Spleen (tissue), 11 donors: ENCODE data around the gene STN1. TPM values are rescaled to one million over a fixed set of nuclear protein-coding genes. Genes with fewer than 3 reads are reported as not detected.

ENCODE experiments used
- DNase-seq: peaks from one replicate; pipeline ENCODE4 v3.0.0-alpha.2; 2020
- H3K27ac ChIP-seq, 8 donors: fragments of 200-600 bp; sonication (generic) in 7 of 8; 1 replicate in 4 of 8; 2 replicates in 4 of 8; pipeline versions ENCODE4 v1.5.0 to v1.8.0; 2016 to 2021; ENCODE audit warnings: inconsistent platforms in 4 of 8, mild to moderate bottlenecking in 4 of 8, moderate library complexity in 1 of 8
- H3K27me3 ChIP-seq, 7 donors: fragments of 200-600 bp; sonication (generic) in 6 of 7; replicated peaks in 1 of 7; 1 replicate in 4 of 7; 2 replicates in 3 of 7; pipeline versions ENCODE4 v1.5.0 to v1.8.0; 2016 to 2021; ENCODE audit warnings: inconsistent platforms in 3 of 7, mild to moderate bottlenecking in 1 of 7
- H3K36me3 ChIP-seq, 6 donors: fragments of 200-600 bp; sonication (generic) in 5 of 6; 1 replicate in 4 of 6; 2 replicates in 2 of 6; pipeline versions ENCODE4 v1.5.0 to v1.8.0; 2016 to 2021; ENCODE audit warnings: inconsistent platforms in 2 of 6
- H3K4me1 ChIP-seq, 6 donors: fragments of 200-600 bp; sonication (generic) in 5 of 6; 1 replicate in 3 of 6; 2 replicates in 3 of 6; pipeline versions ENCODE4 v1.5.0 to v1.8.0; 2016 to 2021; ENCODE audit warnings: inconsistent platforms in 3 of 6
- H3K4me3 ChIP-seq, 8 donors: fragments of 200-600 bp; sonication (generic) in 7 of 8; 1 replicate in 4 of 8; 2 replicates in 4 of 8; pipeline versions ENCODE4 v1.5.0 to v1.8.0; 2016 to 2021; ENCODE audit warnings: inconsistent platforms in 4 of 8, mild to moderate bottlenecking in 4 of 8, moderate library complexity in 2 of 8
- H3K9me3 ChIP-seq, 8 donors: fragments of 200-600 bp; sonication (generic) in 7 of 8; 1 replicate in 4 of 8; 2 replicates in 4 of 8; pipeline versions ENCODE4 v1.5.0 to v1.8.0; 2016 to 2021; ENCODE audit warnings: inconsistent platforms in 4 of 8
- CTCF ChIP-seq, 11 experiments: fragments of 200-600 bp in 7 of 11; fragments of 450-650 bp in 4 of 11; sonication (generic) in 4 of 11; IDR thresholded peaks in 8 of 11; conservative IDR thresholded peaks in 3 of 11; 1 replicate in 7 of 11; 2 replicates in 4 of 11; pipeline versions ENCODE4 v1.4.0 to v1.8.0; 2016 to 2021; ENCODE audit warnings: antibody characterized with exemption in 11 of 11, inconsistent platforms in 4 of 11, mild to moderate bottlenecking in 1 of 11
- POLR2A ChIP-seq, 3 donors: fragments of 450-650 bp; IDR thresholded peaks; one replicate each; pipeline ENCODE4 v1.5.1; 2017; ENCODE audit warnings: antibody characterized with exemption in 3 of 3, mild to moderate bottlenecking in 1 of 3
- POLR2AphosphoS5 ChIP-seq, 3 donors: sonication (generic); formaldehyde crosslinking; IDR thresholded peaks; one replicate each; pipeline ENCODE4 v1.5.1; 2017; ENCODE audit warnings: antibody characterized with exemption in 3 of 3
- WGBS, 5 donors: extraction: QIAGEN DNeasy Blood & Tissue Kit in 3 of 5; methylation state at CpG; one replicate each; pipeline versions ENCODE4 v1.1.5 to v1.1.7; 2013 to 2018; 5-methylcytosine and 5-hydroxymethylcytosine counted together
- intact Hi-C: fragments of 100-400 bp; cut with DNase I; formaldehyde crosslinking; loops from one replicate; pipeline ENCODE4 v1.15.0; 2023; ENCODE audit warnings: low total_unique reads
- polyA plus RNA-seq, 3 donors: library from polyadenylated mRNA; stranded (reverse); fragments of 200-250 nt; gene quantifications; one replicate each; pipeline ENCODE4 v1.2.1, GENCODE V29; 2013
- total RNA-seq, 7 donors: library from RNA; depleted of rRNA in 3 of 7; stranded (reverse); fragments of >200 nt in 3 of 7; fragmentation: NEBNext Ultra II Directional in 4 of 7; extraction: Animal tissue kit (Norgen Biotek cat#: 25700) in 4 of 7; gene quantifications; one replicate each; pipeline versions ENCODE4 v1.1.0 to v1.2.1, GENCODE V29; 2016 to 2021
- donor health status: healthy with polysubstance abuse.
- donor health status: DM: no; HTN: no; CAD: no; lungs with moderate emphysema.
- donor health status: DM: no; HTN: no; CAD: no.
- donor health status: Bipolar disorder and iron deficiency.
- donor health status: healthy.
- donor health status: DM: no; HTN: no; CAD: no.
- donor health status: DM: yes; HTN: yes; CAD: no.

Gene STN1
- total and polyA plus RNA-seq, 10 donors, result 14.2 to 27.7 (median 22.3) TPM

GRCh38 chr10:103951183-103951582 lies 33.2 kb upstream of the STN1 start:
- Histone ChIP-seq H3K9me3 (peaks cover 0 to 6% (median 0%) of the 10 kb centered on the region in 8 donors), H3K4me3 (no peak overlapping the region), H3K27ac (no peak overlapping the region), H3K4me1 (no peaks in the 10 kb centered on the region), H3K27me3 (no peaks in the 10 kb centered on the region), H3K36me3 (no peaks in the 10 kb centered on the region)
- 53 to 69% (median 55%) methylated on average over 2 of the region's 2 CpGs for WGBS, 5 donors
- intact Hi-C loops, result no loop called here
- no peak for DNase-seq
- TF ChIP-seq POLR2A (IDR thresholded peaks at IDR 0.05) (no peak), POLR2AphosphoS5 (IDR thresholded peaks at IDR 0.05) (no peak), CTCF (IDR thresholded peaks at IDR 0.05 in 8 of 11, conservative IDR thresholded peaks at IDR 0.05 in 3 of 11) (no peak)

- intact Hi-C loops, result no loop called here
- 85 to 94% (median 91%) methylated on average over 4 of the region's 4 CpGs for WGBS, 5 donors
- H3K27me3 ChIP-seq, result no peaks in the 10 kb centered on the region
- H3K4me1 ChIP-seq, result no peaks in the 10 kb centered on the region
- DNase-seq, result no peak
- TF ChIP-seq POLR2A (IDR thresholded peaks at IDR 0.05) (no peak), CTCF (IDR thresholded peaks at IDR 0.05 in 8 of 11, conservative IDR thresholded peaks at IDR 0.05 in 3 of 11) (no peak), POLR2AphosphoS5 (IDR thresholded peaks at IDR 0.05) (no peak)
- no peak overlapping the region for H3K27ac ChIP-seq
- H3K4me3 ChIP-seq, result no peak overlapping the region
- H3K9me3 ChIP-seq, result peaks cover 0 to 5% (median 0%) of the 10 kb centered on the region in 8 donors
- H3K36me3 ChIP-seq, result no peaks in the 10 kb centered on the region
Measured at GRCh38 chr10:103949728-103950127, 31.7 kb upstream of the STN1 start.

- 43 to 70% (median 61%) methylated on average over 3 of the region's 3 CpGs for WGBS, 5 donors
Measured at GRCh38 chr10:103947799-103948516, 30.0 kb upstream of the STN1 start.

GRCh38 chr10:103942866-103943265 lies 24.9 kb upstream of the STN1 start:
- no peak for TF ChIP-seq CTCF (IDR thresholded peaks at IDR 0.05 in 8 of 11, conservative IDR thresholded peaks at IDR 0.05 in 3 of 11)
- TF ChIP-seq POLR2AphosphoS5 (IDR thresholded peaks at IDR 0.05), result no peak
- TF ChIP-seq POLR2A (IDR thresholded peaks at IDR 0.05), result no peak
- intact Hi-C loops, result no loop called here
- no peaks in the 10 kb centered on the region for H3K27me3 ChIP-seq
- H3K4me1 ChIP-seq, result no peaks in the 10 kb centered on the region
- no peak overlapping the region for H3K27ac ChIP-seq
- H3K4me3 ChIP-seq, result no peak overlapping the region
- no peak for DNase-seq
- H3K36me3 ChIP-seq, result no peaks in the 10 kb centered on the region
- WGBS, 5 donors, result 73 to 82% (median 79%) methylated on average over 2 of the region's 2 CpGs
- H3K9me3 ChIP-seq, result no peaks in the 10 kb centered on the region

More at GRCh38 chr10:103947799-103948516, 30.0 kb upstream of the STN1 start:
- Histone ChIP-seq H3K27ac (no peak overlapping the region), H3K9me3 (no peaks in the 10 kb centered on the region), H3K36me3 (no peaks in the 10 kb centered on the region), H3K4me3 (no peak overlapping the region), H3K4me1 (no peaks in the 10 kb centered on the region), H3K27me3 (no peaks in the 10 kb centered on the region)
- DNase-seq, result no peak
- intact Hi-C loops, result no loop called here
- TF ChIP-seq POLR2A (IDR thresholded peaks at IDR 0.05) (no peak), POLR2AphosphoS5 (IDR thresholded peaks at IDR 0.05) (no peak)
